SW480 (cell line): ENCODE measurements around the gene TMEM26.
"Not testable (repeated sequence)": the region's sequence is repeated elsewhere in the genome, so short reads cannot be mapped to it uniquely, and the experiment has no call there.

Experiments
- DNase-seq: peaks from one replicate; pipeline ENCODE4 v3.0.0-alpha.2; 2016; ENCODE audit warnings: low spot score

The TMEM26 gene

DNA sequence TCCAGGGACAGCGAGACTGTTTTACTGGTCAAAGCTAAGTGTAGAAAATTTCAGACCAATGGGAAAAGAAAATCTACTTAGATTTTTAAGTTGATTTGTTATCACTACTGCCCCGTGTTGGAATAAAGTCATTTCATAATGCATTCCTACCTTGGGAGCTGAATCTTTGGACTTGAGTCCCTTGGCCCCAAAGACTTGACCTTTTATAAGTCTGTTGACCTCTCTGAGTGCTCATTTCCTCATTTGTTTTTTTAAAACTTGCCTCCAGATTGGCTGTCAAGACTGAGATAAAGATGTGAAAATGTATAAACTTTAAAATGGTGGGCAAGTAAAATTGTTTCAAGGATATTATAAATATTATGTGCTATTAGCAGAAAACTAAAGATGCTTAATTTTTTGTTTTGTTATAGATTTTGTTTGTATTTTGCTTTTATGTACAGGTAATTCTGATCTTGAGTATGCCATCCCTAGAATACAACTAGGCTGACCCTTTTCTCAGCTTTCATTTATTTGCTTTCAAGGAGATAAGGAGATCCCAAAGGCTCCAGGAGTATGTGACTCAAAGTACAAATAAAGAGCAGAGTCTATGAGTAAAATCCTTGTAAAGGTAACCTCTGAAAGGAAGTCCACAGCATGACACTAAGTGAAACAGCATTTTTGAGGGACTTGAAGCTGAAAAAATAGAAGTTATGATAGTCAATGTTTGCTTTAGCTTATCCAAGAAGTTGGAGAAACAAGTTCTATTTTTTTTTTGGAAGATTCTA lies 54.6 kb downstream of the TMEM26 start:
- DNase-seq = no peak

- no peak for DNase-seq
These were observed 55.8 kb downstream of the TMEM26 start for GRCh38 chr10:61397175-61397986.

DNA sequence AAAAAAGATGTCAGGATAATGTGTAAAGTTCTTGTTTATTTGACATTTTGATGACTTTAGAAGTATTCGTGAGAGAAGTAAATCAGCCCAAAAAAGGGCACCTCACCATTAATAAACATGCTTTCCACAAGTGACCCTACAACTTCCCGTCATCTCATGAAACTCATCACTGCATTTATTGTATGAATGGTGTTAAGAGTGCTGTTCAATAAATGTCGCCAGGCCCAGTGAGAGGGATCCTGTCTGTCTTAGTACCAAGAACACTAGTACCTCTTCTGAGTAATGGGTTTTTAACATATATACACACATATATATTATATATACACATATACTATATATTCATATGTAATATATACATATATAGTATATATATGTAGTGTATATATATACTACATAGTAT lies 61.9 kb downstream of the TMEM26 start:
- DNase-seq = no peak

DNA sequence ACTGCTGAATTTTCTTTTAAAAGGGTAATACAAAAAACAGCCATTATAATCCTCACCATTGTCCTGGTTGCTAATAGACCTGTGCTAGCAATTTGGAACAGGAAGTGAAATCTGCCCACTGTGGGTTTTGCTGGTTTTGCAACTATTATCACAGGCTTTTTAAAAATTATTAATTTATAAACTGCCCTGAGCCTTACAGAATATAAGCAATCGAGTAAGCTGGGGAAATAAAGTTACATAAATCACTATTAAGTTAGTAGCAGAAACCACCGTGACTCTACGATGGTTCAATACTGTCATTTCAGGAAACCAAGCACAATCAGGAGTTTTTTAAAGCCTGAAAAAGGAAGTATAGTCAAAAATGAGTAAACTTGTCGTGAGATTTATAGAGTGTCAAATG lies 62.3 kb downstream of the TMEM26 start:
- DNase-seq = no peak

DNA sequence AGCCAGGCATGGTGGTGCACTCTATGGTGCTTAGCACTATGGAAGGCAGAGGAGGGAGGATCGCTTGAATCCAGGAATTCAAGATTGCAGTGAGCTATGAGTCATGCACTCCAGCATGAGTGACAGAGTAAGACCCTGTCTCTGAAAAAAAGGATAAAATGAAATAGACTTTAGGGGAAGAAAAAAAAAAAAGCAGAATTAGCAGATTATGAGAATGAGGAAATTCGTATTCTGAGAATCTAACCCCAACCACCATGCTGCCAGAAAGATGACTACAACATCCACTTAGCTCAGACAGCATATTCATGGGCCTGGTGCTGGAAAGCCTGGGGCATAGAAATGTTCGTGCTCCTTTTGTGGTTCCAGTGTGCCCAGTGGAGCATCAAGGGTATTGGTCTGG lies 63.3 kb downstream of the TMEM26 start:
- no peak for DNase-seq

- not testable (repeated sequence) for DNase-seq
These were observed 64.2 kb downstream of the TMEM26 start for GRCh38 chr10:61388986-61389385.

GRCh38 chr10:61385231-61386001 lies 67.8 kb downstream of the TMEM26 start:
- DNase-seq = no peak

GRCh38 chr10:61381153-61381552 lies 72.0 kb downstream of the TMEM26 start:
- not testable (repeated sequence) for DNase-seq

- DNase-seq = no peak
These were observed 74.3 kb downstream of the TMEM26 start for GRCh38 chr10:61378865-61379264.

- no peak for DNase-seq
These were observed 76.2 kb downstream of the TMEM26 start for GRCh38 chr10:61376908-61377368.

DNA sequence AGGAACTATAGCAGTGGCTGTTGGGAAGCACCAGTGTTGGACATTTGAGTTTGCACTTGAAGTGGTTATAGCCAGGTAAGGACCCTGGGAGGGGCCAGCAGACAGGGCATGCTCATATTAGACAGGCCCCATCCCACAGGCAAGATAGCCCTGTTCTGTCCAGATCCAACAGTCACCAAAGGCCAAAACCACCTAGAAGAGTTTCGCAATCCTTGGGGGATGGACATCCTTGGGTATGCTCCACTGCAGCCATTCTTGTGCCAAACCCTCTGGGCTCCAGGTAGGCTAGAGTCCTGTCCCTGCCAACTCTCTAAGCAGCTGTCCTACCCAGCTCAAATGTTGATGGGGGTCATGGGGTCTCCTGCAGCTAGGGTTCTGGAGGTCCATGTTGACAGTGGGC lies 76.8 kb downstream of the TMEM26 start:
- no peak for DNase-seq

DNA sequence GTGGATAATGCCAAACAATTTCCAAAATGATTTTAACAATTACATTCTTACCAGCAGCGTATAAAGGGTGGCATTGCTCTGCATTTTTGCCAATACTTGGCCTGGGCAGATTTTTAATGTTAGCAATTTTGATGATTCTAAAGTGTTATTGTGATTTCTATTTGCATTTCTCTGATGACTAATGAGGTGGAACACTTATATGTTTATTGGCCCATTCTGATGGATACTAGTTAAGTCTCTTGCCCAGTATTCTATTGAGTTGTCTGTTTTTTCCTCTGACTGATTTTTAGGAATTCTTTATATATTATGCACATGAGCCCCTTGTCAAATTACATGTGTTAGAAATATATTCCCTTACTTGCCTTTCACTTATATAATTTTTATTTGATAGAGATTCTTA lies 86.8 kb downstream of the TMEM26 start:
- DNase-seq = no peak

- no peak for DNase-seq
These were observed 88.6 kb downstream of the TMEM26 start for GRCh38 chr10:61364619-61365018.

DNA sequence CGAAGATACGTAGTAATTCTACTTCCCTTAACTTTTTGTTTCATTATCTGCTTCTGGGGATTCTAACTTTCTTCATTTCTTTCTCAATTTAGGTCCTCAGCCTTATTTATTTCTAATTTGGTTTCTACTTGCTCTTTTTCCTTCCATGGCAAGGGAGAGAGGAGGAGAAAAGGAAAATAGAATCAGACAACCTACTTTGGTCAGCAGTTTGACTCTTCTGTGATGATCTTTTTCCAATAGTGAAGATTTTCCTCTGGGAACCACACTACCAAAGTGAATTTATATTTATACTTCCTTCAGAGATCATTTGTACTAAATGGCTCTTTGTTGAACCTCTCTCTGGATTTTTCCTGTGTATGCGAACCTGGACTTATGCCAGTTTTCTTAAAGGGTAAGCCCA lies 90.2 kb downstream of the TMEM26 start:
- no peak for DNase-seq

GRCh38 chr10:61359452-61359851 lies 93.7 kb downstream of the TMEM26 start:
- DNase-seq = no peak

DNA sequence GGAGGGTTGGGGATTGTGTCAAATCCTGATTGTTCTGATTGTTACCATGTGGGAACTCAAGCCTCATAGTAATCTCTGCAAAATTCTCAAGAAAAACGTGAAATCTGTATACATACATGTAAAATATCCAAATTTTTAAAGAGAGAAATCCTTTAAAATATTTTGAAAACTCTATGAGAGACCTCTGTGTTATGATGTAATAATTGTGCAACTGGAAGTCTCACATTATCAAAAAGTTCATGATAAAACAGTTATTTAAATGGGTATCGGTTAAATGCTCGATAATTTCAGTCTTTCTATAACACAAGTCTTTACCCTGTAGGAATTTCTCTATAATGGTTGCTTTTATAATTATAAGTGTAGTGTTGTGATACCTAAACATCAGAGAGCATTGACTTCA lies 95.5 kb downstream of the TMEM26 start:
- DNase-seq = no peak
